Osteoblast (primary cell): Measurements from ENCODE around the gene WSCD2. TPM values are rescaled to one million over a fixed set of nuclear protein-coding genes. Genes with fewer than 3 reads are reported as not detected.

Experiments used
- DNase-seq: peaks from one replicate; pipeline ENCODE4 v3.0.0; 2011; ENCODE audit warnings: low spot score, mixed read lengths; ENCODE audit not compliant: insufficient read length; ENCODE audit errors: missing footprints
- H2AFZ ChIP-seq: 2 replicates; pipeline ENCODE4 v1.6.0; 2011; ENCODE audit warnings: mild to moderate bottlenecking, low read length
- H3K27ac ChIP-seq: 2 replicates; pipeline ENCODE4 v1.5.1; 2011; ENCODE audit warnings: mild to moderate bottlenecking, low read depth, low read length, moderate library complexity
- H3K27me3 ChIP-seq: 2 replicates; pipeline ENCODE4 v1.6.0; 2012; ENCODE audit warnings: mild to moderate bottlenecking, control low read depth, inconsistent platforms, low read length, moderate library complexity; ENCODE audit not compliant: insufficient read depth
- H3K36me3 ChIP-seq: 2 replicates; pipeline ENCODE4 v1.5.1; 2011; ENCODE audit warnings: mild to moderate bottlenecking, low read length, control low read depth, moderate library complexity; ENCODE audit not compliant: insufficient read depth
- H3K4me1 ChIP-seq: 2 replicates; pipeline ENCODE4 v1.5.1; 2011; ENCODE audit warnings: mild to moderate bottlenecking, low read length, control low read depth, moderate library complexity; ENCODE audit not compliant: insufficient read depth
- H3K4me2 ChIP-seq: 2 replicates; pipeline ENCODE4 v1.6.0; 2011; ENCODE audit warnings: mild to moderate bottlenecking, low read length; ENCODE audit not compliant: insufficient read depth
- H3K4me3 ChIP-seq: fragments of 200-600 bp; sonication (generic); 3 replicates; pipeline ENCODE4 v1.5.1; 2012; ENCODE audit warnings: mild to moderate bottlenecking, low read length, inconsistent platforms; ENCODE audit not compliant: insufficient read depth
- H3K79me2 ChIP-seq: 2 replicates; pipeline ENCODE4 v1.6.0; 2012; ENCODE audit warnings: mild to moderate bottlenecking, low read length, control low read depth, inconsistent platforms; ENCODE audit not compliant: insufficient read depth
- H3K9me3 ChIP-seq: 2 replicates; pipeline ENCODE4 v1.5.1; 2011; ENCODE audit warnings: low read depth, low read length, control low read depth
- H4K20me1 ChIP-seq: 2 replicates; pipeline ENCODE4 v1.6.0; 2012; ENCODE audit warnings: mild to moderate bottlenecking, low read length, control low read depth; ENCODE audit not compliant: insufficient read depth
- total RNA-seq: library from RNA; depleted of rRNA; stranded (reverse); fragments of >200 nt; gene quantifications from 2 replicates; pipeline ENCODE4 v1.2.3, GENCODE V29; 2012
- TF ChIP-seq, protein P1 (sequence below): IDR thresholded peaks from 2 replicates; pipeline ENCODE4 v1.5.1; 2011; ENCODE audit warnings: mild to moderate bottlenecking, low read depth, low read length, moderate library complexity; ENCODE audit errors: extremely low read depth

WSCD2 gene
- total RNA-seq, 1 donor: 0.36 TPM

DNA sequence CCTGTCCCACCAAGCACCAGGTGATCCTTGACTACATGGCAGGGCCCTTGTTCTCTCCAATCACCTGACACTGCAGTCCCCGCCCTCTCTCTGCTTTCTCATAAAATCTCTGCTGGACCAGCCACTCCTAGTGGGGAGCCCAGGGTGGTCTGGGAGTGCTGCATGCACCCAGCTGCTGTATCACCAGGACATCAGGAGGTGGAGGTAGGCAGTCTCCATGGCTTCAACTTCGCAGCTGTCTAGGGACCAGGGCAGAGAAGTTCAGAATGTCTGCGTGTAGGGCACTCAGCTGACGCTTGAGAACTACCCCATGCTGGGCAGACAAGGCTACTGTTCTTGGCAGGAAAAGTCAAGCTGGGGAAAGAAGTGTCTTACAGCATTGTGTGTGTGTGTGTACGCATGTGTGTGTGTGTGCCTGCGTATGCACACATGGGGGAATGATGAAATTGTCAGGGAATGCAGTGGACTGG lies 2.6 kb downstream of the WSCD2 start:
- Histone ChIP-seq H3K4me1 (peaks cover 4% of the 10 kb centered on the region), H3K79me2 (no peaks in the 10 kb centered on the region), H3K36me3 (no peaks in the 10 kb centered on the region), H3K9me3 (no peaks in the 10 kb centered on the region), H2AFZ (no peak overlapping the region), H3K4me2 (no peak overlapping the region), H3K27ac (no peak overlapping the region), H4K20me1 (no peaks in the 10 kb centered on the region), H3K4me3 (no peak overlapping the region), H3K27me3 (peaks cover 17% of the 10 kb centered on the region)
- DNase-seq: no peak
- TF ChIP-seq, protein P1, sequence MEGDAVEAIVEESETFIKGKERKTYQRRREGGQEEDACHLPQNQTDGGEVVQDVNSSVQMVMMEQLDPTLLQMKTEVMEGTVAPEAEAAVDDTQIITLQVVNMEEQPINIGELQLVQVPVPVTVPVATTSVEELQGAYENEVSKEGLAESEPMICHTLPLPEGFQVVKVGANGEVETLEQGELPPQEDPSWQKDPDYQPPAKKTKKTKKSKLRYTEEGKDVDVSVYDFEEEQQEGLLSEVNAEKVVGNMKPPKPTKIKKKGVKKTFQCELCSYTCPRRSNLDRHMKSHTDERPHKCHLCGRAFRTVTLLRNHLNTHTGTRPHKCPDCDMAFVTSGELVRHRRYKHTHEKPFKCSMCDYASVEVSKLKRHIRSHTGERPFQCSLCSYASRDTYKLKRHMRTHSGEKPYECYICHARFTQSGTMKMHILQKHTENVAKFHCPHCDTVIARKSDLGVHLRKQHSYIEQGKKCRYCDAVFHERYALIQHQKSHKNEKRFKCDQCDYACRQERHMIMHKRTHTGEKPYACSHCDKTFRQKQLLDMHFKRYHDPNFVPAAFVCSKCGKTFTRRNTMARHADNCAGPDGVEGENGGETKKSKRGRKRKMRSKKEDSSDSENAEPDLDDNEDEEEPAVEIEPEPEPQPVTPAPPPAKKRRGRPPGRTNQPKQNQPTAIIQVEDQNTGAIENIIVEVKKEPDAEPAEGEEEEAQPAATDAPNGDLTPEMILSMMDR: no peak

DNA sequence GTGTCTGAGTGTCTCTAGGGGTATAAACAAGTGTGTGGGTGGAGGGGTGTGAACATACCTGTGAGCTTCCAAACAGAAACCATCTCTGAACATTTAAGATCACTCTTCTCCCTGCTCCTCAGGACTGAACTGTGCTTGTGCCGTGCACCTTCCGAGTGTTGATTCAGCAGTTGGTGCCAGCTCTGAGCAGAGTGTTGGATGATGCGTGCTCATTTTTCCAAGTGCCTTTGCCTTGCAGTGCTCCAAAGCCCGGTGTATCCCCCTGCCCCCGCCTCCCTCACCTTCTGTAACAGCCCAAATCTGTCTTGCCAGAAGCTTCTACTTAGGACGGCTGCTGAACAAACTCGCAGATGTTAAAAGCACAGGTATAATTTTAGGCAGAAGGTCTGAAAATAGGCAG lies 4.4 kb downstream of the WSCD2 start:
- no peaks in the 10 kb centered on the region for H4K20me1 ChIP-seq
- H3K4me2 ChIP-seq: no peak overlapping the region
- H2AFZ ChIP-seq: no peak overlapping the region
- H3K9me3 ChIP-seq: no peaks in the 10 kb centered on the region
- H3K27ac ChIP-seq: no peak overlapping the region
- no peak for DNase-seq
- TF ChIP-seq, protein P1: no peak
- H3K4me1 ChIP-seq: peaks cover 4% of the 10 kb centered on the region
- H3K36me3 ChIP-seq: no peaks in the 10 kb centered on the region
- H3K79me2 ChIP-seq: no peaks in the 10 kb centered on the region
- H3K4me3 ChIP-seq: no peak overlapping the region
- peaks cover 6% of the 10 kb centered on the region for H3K27me3 ChIP-seq

DNA sequence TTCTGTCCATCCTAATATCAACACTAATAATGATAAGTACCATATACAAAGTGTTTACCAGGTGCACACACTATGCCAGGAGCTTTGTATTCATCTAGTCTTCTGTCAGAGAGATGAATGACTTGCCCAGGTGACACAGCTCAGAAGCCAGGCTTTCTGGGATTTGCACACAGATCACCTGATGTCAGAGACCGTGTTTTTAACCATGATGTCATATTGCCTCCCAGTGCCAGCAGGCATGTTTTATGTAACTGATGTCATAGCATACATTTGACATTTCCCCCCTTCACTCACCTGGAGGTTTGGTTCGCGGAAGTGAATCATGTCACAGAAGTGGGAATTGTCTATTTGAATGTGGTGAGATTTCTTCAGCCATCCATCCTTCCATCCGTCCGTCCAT lies 5.7 kb downstream of the WSCD2 start:
- no peak overlapping the region for H3K27ac ChIP-seq
- H3K27me3 ChIP-seq: no peaks in the 10 kb centered on the region
- H3K4me1 ChIP-seq: no peaks in the 10 kb centered on the region
- no peaks in the 10 kb centered on the region for H3K9me3 ChIP-seq
- no peaks in the 10 kb centered on the region for H3K36me3 ChIP-seq
- H3K4me3 ChIP-seq: no peak overlapping the region
- H2AFZ ChIP-seq: no peak overlapping the region
- TF ChIP-seq, protein P1: no peak
- H3K4me2 ChIP-seq: no peak overlapping the region
- no peak for DNase-seq
- no peaks in the 10 kb centered on the region for H3K79me2 ChIP-seq
- no peaks in the 10 kb centered on the region for H4K20me1 ChIP-seq

DNA sequence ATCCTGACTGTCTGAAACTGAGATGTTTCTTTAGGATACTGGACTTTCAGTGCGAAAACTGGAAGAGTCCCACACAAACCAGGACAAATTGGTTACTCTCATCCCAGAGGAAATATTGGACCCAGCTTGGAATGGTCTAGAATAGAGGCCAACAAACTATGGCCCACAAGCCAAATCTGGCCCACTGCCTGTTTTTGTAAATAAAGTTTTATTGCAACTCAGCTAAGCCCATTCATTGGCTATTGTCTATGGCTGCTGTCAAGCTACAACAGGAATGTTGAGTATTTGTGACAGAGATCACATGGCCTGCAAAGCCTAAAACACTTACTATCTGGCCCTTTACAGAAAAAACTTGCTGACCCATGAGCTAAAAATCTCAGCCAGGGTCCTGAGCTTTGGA lies 6.5 kb downstream of the WSCD2 start:
- TF ChIP-seq, protein P1: no peak
- H3K79me2 ChIP-seq: no peaks in the 10 kb centered on the region

More for the DNA sequence above, 6.5 kb downstream of the WSCD2 start:
- no peak for DNase-seq
- Histone ChIP-seq H2AFZ (no peak overlapping the region), H3K9me3 (no peaks in the 10 kb centered on the region), H3K27ac (no peak overlapping the region), H4K20me1 (no peaks in the 10 kb centered on the region), H3K4me3 (no peak overlapping the region), H3K4me1 (no peaks in the 10 kb centered on the region), H3K27me3 (peaks cover 4% of the 10 kb centered on the region), H3K4me2 (no peak overlapping the region), H3K36me3 (no peaks in the 10 kb centered on the region)
